Muscle of leg (tissue), 9 donors: ENCODE data around the gene ZNFX1. TPM values are rescaled to one million over a fixed set of nuclear protein-coding genes. Genes with fewer than 3 reads are reported as not detected.

ENCODE experiments used
- polyA plus RNA-seq, 8 donors: library from polyadenylated mRNA; unstranded; fragments of 120-200 nt; gene quantifications; one replicate each; pipeline versions ENCODE4 v1.2.1 to v1.2.3, GENCODE V29; 2013; ENCODE audit warnings: inconsistent platforms in 1 of 8, low replicate concordance in 1 of 8; ENCODE audit not compliant: insufficient read length in 8 of 8, insufficient read depth in 1 of 8
- total RNA-seq: library from RNA; stranded (reverse); fragments of 120-200 nt; gene quantifications from one replicate; pipeline ENCODE4 v1.2.4, GENCODE V29; 2013

ZNFX1 gene
- total and polyA plus RNA-seq, 9 donors, result 8.3 to 12.3 (median 10.2) TPM

Other genes with a start within 250 kb of the ZNFX1 start
- gene CSE1L, start 231.7 kb downstream of the ZNFX1 start, total RNA-seq, result 53.4 TPM
- 10 to 100 TPM; 52.7 to 70.6 (median 61.3) TPM for gene CSE1L, start 231.7 kb downstream of the ZNFX1 start, polyA plus RNA-seq
- 29.1 TPM for gene STAU1, start 89.7 kb downstream of the ZNFX1 start, total RNA-seq
- 10 to 100 TPM; 46.1 to 68.5 (median 54.9) TPM for gene STAU1, start 89.7 kb downstream of the ZNFX1 start, polyA plus RNA-seq
- gene DDX27, start 58.6 kb downstream of the ZNFX1 start, total RNA-seq, result 23.5 TPM
- gene DDX27, start 58.6 kb downstream of the ZNFX1 start, polyA plus RNA-seq, result 10 to 100 TPM; 28.9 to 36.4 (median 32.3) TPM
- 2.7 TPM for gene KCNB1, start 204.6 kb upstream of the ZNFX1 start, total RNA-seq
- gene KCNB1, start 204.6 kb upstream of the ZNFX1 start, polyA plus RNA-seq, result 1 to 10 TPM; 3.2 to 8.7 (median 5.7) TPM